ENCODE measurements around the gene SLC25A21.
"Not testable (repeated sequence)": the region's sequence is repeated elsewhere in the genome, so short reads cannot be mapped to it uniquely, and the experiment has no call there.

SLC25A21 gene

GRCh38 chr14:37172024-37172869 is at the start of gene SLC25A21:
Gene SLC25A21 (minus strand): TSS chr14:37172606.
- FAIRE-seq = no peak

DNA sequence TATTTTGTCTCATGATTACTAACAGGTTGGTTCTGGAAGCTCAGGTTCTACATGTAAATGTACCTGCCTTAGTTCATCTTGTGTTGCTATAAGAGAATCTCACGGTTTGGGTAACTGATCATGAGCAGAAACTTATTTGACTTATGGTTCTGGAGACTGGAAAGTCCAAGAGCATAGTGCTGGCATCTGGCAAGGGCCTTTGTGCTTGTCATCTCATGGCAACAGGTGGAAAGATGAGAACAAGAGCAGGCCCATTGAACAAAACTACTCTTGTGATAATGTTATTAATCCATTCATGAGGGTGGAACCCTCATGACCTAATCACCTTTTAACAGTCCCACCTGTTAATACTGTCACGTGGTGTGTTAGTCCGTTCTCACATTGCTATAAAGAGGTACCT is 48.7 kb upstream of the SLC25A21 start:
- no peak for FAIRE-seq

DNA sequence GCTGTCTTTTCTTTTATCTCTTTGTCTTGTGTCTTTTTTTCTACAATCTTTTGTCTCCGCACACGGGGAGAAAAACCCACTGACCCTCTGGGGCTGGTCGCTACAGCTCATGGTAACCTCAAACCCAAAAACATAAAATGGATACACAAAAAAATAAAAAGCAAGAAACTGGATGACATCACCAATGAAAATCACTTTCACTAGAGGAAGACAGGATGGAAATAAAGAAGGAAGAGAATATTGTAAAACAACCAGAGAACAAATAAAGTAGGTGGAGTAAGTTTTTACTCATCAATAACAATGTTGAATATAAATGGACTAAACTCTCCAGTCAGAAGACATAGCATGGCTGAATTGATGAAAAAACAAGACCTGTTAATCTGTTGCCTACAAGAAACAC is 42.9 kb upstream of the SLC25A21 start:
- FAIRE-seq = no peak

GRCh38 chr14:37213016-37213415 is 40.6 kb upstream of the SLC25A21 start:
- no peak for FAIRE-seq

- no peak for FAIRE-seq
These were observed 38.0 kb upstream of the SLC25A21 start for GRCh38 chr14:37210448-37210847.

DNA sequence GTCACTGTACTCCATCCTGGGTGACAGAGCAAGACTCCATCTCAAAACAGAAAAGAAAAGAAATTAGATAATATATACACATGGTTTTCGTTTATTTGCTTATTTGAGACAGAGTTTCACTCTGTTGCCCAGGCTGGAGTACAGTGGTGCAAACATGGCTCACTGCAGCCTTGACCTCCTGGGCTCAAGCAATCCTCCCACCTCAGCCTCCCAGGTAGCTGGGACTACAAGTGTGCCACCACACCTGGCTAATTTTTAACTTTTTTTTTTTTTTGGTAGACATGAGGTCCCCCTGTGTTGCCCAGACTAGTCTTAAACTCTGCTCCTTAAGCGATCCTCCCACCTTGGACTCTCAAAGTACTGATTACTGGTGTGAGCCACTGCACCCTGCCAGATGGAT is 37.2 kb upstream of the SLC25A21 start:
- FAIRE-seq = not testable (repeated sequence)

DNA sequence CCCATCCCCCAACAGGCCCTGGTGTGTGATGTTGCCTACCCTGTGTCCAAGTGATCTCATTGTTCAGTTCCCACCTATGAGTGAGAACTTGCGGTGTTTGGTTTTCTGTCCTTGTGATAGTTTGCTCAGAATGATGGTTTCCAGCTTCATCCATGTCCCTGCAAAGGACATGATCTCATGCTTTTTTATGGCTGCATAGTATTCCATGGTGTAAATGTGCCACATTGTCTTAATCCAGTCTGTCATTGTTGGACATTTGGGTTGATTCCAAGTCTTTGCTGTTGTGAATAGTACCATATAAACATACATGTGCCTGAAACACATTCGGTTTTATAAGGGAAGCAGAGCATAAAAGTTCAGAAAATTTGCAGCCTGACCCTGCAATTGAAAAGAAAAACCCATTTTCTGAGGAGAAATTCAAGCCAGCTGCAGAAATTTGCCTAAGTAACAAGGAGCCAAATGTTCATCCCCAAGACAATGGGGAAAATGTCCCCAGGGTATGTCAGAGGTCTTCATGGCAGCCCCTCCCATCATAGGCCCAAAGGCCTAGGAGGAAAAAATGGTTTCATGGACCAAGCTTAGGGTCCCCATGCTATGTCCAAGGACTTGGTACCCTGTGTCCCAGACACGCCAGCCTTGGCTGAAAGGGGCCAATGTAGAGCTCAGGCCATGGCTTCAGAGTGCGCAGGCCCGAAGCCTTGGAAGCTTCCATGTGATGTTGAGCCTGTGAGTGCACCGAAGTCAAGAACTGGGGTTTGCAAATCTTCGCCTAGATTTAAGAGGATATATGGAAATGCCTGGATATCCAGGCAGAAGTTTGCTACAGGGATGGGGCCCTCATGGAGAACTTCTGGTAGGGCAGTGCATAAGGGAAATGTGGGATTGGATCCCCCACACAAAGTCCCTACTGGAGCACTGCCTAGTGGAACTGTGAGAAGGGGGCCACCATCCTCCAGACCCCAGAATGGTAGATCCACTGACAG is 33.5 kb upstream of the SLC25A21 start:
- FAIRE-seq = not testable (repeated sequence)

DNA sequence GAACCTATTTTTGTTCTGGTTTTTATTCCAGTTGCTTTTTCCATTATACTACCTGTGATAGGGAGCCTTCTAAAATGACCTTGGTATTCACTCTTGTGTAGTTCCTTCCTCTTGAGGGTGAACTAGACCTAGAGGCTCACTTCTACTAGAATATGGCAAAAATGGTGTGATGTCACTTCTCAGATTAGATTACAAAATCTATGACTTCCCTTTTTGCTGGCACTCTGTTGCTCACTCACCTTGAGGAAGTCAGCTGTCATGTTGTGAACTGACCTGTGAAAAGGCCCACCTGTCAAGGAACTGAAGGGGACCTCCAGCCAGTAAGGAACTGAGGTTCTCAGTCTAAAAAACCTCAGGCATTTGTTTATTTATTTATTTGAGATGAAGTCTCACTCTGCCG is 31.0 kb upstream of the SLC25A21 start:
- FAIRE-seq = no peak

- FAIRE-seq = no peak
These were observed 30.4 kb upstream of the SLC25A21 start for GRCh38 chr14:37202812-37203211.

DNA sequence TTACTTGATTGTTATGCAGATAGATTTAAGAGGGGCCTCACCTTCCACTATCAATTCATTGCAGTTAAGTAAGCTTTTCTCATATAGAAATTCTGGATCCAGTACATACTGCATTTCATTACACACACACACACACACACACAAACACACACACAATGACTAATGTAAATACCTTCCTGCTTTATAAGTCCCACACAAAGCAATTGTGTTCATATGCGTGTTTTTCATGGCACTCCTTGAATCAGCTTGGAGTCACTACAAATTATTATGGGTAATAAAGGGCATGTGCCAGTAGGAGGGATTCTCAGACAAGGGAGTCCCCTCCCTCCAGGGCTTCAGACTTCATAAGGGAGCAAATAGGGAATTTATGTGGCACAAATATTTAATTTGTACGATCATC is 29.9 kb upstream of the SLC25A21 start:
- no peak for FAIRE-seq

DNA sequence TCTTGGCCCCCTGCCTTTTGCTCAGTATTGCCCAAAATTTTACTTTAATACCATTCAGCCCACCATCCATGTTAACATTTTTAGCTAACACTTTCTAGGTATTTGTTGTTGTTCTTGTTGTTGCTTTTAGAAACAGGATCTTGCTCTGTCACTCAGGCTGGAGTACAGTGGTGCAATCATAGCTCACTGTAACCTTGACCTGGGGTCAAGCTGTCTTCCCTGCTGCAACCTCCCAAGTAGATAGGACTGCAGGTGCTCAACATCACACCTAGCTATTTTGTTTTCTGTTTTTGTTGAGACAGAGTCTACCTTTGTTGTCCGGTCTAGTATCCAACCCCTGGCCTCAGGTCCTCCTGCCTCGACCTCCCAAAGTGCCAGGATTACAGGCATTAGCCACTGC is 29.3 kb upstream of the SLC25A21 start:
- no peak for FAIRE-seq

- no peak for FAIRE-seq
These were observed 26.5 kb upstream of the SLC25A21 start for GRCh38 chr14:37198907-37199306.

DNA sequence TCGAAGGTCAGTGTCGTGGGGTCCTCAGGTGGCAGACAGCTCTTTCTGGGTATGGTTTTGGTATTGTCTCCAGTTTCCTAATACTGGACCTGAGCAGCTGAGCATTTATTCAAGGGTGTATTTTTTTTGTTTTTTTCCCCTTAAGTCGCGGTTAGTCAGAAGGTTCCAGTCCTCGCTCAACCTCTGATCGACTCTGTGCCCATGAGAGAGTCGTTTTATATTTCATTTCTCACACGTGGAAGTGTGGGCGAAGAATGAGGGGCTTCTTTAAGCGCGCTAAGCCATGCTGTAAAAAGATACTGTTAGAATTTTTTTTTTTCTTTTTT is 25.8 kb upstream of the SLC25A21 start:
- no peak for FAIRE-seq

GRCh38 chr14:37197421-37198272 is 25.2 kb upstream of the SLC25A21 start, which contains the start of gene MIPOL1:
Gene MIPOL1 (plus strand): TSS chr14:37197937. CDS start chr14:37247889, 49,952 bp downstream.
- FAIRE-seq = no peak

DNA sequence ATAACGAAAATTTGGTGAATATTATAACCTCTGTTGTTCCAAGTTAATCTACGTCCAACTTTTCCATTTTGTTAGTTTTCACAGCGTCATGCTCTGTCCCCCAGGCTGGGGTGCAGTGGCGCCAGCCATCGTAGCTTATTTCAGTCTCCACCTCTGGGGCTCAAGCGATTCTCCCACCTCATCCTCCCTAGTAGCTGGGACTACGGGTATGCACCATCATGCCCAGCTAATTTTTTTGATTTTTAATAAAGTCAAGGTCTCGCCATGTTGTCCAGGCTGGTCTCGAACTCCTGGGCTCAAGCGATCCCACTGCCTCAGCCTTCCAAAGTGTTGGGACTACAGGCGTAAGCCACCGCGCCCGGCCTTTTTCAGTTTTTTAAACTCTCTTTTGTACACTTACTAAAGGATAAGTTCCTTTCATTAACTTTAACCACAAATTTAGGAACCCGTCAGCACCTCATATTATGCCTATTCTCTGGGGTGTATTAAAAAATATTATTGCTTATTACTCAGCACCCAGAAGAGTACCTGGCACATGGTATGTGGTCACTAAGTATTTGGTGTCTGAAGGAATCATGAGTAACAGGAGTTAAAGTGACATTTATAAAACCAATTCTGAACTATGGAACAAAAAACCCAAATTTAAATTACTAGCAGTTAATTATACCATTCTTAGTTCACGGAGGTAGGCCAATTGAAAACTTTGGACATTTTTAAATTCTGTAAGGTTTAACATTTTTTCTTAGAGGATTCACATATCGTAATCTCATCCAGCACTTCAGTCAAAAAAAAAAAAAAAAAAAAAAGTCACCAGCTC is 24.4 kb upstream of the SLC25A21 start:
- no peak for FAIRE-seq

DNA sequence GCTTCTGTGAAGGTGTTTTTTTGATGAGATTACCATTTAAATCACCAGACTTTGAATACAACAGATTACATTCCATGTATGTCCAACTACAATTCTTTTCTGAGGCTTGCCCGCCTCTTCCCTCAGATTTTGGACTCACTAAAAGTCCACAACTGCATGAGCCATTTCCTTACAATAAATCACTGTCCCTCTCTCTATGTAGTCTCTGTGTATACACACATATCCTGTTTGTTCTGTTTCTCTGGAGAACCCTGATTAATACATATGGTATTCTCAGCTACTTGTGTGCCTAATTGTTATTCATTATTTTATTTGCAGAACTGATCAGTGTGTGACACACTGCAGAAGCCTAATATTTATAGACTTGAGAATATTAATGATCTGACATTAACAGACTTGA is 22.9 kb upstream of the SLC25A21 start:
- FAIRE-seq = no peak

DNA sequence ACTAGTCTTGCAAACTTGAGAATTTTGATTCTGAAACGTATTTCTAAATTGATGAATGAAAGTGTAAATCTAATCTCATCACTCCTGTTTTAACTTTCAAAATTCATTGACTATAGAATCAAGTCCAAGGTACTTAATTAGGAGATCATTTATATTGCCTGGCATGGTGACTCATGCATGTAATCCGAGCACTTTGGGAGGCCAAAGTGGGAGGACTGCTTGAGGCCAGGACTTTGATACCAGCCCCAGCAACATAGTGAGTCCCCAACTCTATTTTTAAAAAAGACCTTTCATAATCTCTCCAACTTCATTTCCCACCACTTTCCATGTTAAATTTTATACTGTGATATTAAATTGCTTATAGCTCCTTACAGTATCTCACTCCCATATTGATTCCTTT is 22.3 kb upstream of the SLC25A21 start:
- FAIRE-seq = no peak

GRCh38 chr14:37189733-37190132 is 17.3 kb upstream of the SLC25A21 start:
- FAIRE-seq = not testable (repeated sequence)

DNA sequence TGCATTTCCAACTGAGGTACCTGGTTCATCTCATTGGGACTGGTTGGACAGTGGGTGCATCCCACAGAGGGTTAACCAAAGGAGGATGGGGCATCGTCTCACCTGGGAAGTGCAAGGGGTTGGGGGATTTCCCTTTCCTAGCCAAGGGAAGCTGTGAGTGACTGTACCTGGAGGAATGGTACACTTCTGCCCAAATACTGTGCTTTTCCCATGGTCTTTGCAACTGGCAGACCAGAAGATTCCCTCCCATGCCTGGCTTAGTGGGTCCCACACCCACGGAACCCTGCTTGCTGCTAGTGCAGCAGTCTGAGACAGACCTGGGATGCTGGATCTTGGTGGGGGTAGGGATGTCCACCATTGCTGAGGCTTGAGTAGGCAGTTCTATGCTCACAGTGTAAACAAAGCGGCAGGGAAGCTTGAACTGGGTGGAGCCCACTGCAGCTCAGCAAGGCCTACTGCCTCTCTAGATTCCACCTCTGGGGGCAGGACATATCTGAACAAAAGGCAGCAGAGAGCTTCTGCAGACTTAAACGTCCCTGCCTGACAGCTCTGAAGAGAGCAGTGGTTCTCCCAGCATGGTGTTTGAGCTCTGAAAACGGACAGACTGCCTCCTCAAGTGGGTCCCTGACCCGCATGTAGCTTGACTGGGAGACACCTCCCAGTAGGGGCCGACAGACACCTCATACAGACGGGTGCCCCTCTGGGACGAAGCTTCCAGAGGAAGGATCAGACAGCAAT is 15.6 kb upstream of the SLC25A21 start:
- not testable (repeated sequence) for FAIRE-seq

GRCh38 chr14:37187294-37187693 is 14.9 kb upstream of the SLC25A21 start:
- FAIRE-seq = no peak

DNA sequence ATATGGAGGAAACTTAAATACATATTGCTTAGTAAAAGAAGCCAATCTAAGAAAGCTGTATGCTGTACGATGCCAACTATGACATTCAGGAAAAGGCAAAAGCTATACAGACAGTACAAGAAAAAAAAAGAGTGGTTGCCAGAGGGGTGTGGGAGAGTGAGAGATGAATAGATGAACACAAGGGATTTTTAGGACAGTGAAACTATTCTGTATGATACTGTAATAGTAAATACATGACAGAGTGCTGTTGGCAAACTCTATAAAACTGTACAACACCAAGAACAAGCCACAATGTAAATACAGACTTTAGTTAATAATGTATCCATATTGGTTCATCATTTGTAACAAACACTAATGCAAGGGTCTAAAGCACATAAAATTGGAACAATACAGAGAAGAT is 14.5 kb upstream of the SLC25A21 start:
- FAIRE-seq = no peak
